ENCODE data around the gene UBAC2.

Gene UBAC2

DNA sequence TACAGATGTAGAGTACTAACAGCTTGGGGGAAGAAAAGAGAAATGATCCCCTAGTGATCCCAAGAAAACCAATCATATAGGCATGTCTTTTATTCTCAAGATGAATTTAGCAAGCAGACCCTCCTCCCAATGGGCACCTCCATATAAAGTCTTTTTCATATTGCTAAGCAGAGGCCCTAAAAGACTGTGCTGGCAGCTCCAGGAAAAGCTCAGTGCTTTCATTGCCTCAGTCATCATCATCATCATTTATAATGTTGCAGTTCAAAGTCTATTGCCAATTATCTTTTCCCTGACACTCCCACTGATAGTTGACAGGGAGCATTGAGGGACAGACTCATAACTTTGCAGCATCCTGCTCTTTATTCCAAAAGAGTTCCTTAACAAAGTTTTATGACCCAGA is 93.5 kb downstream of the UBAC2 start:
- no peak overlapping the region for H2AFZ ChIP-seq (ENCODE audit: low read length)
- peaks cover 66% of the 10 kb centered on the region for H3K36me3 ChIP-seq (ENCODE audit: insufficient read depth, low read length)
- no peak overlapping the region for H3K4me2 ChIP-seq (ENCODE audit: low read length)
- no peaks in the 10 kb centered on the region for H3K9me2 ChIP-seq (ENCODE audit: low read depth, low read length)
- H3K27ac ChIP-seq (ENCODE audit: low read depth, low read length, poor library complexity, severe bottlenecking) = peak overlapping the region; percentile 21
- H3K9me3 ChIP-seq (ENCODE audit: low read length) = no peaks in the 10 kb centered on the region; the same call in 1 of the 2 replicates
- H3K27me3 ChIP-seq (ENCODE audit: insufficient read depth, low read length) = no peaks in the 10 kb centered on the region
- no peak overlapping the region for H3K4me3 ChIP-seq (ENCODE audit: low read depth, low read length, poor library complexity, severe bottlenecking)
- peaks cover 45% of the 10 kb centered on the region for H3F3A ChIP-seq (ENCODE audit: insufficient read depth, low read length)
- peaks cover 40% of the 10 kb centered on the region for H3K4me1 ChIP-seq (ENCODE audit: insufficient read depth, low read length, severe bottlenecking)
- H3K79me2 ChIP-seq (ENCODE audit: insufficient read depth, low read length) = peaks cover 47% of the 10 kb centered on the region
- H3K9ac ChIP-seq (ENCODE audit: low read length) = no peak overlapping the region
- TF ChIP-seq, protein P1, sequence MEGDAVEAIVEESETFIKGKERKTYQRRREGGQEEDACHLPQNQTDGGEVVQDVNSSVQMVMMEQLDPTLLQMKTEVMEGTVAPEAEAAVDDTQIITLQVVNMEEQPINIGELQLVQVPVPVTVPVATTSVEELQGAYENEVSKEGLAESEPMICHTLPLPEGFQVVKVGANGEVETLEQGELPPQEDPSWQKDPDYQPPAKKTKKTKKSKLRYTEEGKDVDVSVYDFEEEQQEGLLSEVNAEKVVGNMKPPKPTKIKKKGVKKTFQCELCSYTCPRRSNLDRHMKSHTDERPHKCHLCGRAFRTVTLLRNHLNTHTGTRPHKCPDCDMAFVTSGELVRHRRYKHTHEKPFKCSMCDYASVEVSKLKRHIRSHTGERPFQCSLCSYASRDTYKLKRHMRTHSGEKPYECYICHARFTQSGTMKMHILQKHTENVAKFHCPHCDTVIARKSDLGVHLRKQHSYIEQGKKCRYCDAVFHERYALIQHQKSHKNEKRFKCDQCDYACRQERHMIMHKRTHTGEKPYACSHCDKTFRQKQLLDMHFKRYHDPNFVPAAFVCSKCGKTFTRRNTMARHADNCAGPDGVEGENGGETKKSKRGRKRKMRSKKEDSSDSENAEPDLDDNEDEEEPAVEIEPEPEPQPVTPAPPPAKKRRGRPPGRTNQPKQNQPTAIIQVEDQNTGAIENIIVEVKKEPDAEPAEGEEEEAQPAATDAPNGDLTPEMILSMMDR (IDR thresholded peaks at IDR 0.05; ENCODE audit: low read length) = no peak
- TF ChIP-seq EZH2 (IDR thresholded peaks at IDR 0.05; ENCODE audit: borderline replicate concordance, low read length) = no peak
- H4K20me1 ChIP-seq (ENCODE audit: insufficient read depth, low read length) = peaks cover 16% of the 10 kb centered on the region; the same call in 1 of the 2 replicates

DNA sequence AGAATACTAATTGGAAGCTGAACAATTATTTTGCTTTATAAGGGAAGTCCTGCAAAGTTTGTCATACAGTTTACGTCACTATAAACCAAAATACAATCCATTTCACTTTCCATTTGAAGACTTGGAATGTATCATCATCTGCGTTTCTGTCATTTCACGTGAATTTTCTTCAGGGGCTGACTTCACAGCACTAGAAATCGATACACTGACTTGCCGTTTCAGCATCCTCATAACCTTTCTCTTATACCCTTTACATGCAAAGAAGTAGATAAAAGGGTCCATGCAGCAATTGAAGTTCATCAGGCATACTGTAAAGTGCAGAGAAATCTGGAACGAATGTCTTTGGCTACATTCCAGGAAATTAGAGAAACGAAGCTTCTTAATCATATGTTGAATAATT is 94.3 kb downstream of the UBAC2 start:
- Histone ChIP-seq H3K4me3 (ENCODE audit: low read depth, low read length, poor library complexity, severe bottlenecking) (no peak overlapping the region), H3K9me2 (ENCODE audit: low read depth, low read length) (no peaks in the 10 kb centered on the region), H3K27me3 (ENCODE audit: insufficient read depth, low read length) (no peaks in the 10 kb centered on the region), H3F3A (ENCODE audit: insufficient read depth, low read length) (peaks cover 45% of the 10 kb centered on the region), H3K9ac (ENCODE audit: low read length) (no peak overlapping the region), H3K79me2 (ENCODE audit: insufficient read depth, low read length) (peaks cover 54% of the 10 kb centered on the region), H3K36me3 (ENCODE audit: insufficient read depth, low read length) (peaks cover 73% of the 10 kb centered on the region), H3K4me1 (ENCODE audit: insufficient read depth, low read length, severe bottlenecking) (peaks cover 48% of the 10 kb centered on the region), H3K9me3 (ENCODE audit: low read length) (no peaks in the 10 kb centered on the region; the same call in 1 of the 2 replicates), H3K27ac (ENCODE audit: low read depth, low read length, poor library complexity, severe bottlenecking) (no peak overlapping the region), H3K4me2 (ENCODE audit: low read length) (no peak overlapping the region), H2AFZ (ENCODE audit: low read length) (no peak overlapping the region), H4K20me1 (ENCODE audit: insufficient read depth, low read length) (peaks cover 16% of the 10 kb centered on the region; the same call in 1 of the 2 replicates)
- TF ChIP-seq EZH2 (IDR thresholded peaks at IDR 0.05; ENCODE audit: borderline replicate concordance, low read length) = no peak
- TF ChIP-seq, protein P1 (IDR thresholded peaks at IDR 0.05; ENCODE audit: low read length) = no peak

DNA sequence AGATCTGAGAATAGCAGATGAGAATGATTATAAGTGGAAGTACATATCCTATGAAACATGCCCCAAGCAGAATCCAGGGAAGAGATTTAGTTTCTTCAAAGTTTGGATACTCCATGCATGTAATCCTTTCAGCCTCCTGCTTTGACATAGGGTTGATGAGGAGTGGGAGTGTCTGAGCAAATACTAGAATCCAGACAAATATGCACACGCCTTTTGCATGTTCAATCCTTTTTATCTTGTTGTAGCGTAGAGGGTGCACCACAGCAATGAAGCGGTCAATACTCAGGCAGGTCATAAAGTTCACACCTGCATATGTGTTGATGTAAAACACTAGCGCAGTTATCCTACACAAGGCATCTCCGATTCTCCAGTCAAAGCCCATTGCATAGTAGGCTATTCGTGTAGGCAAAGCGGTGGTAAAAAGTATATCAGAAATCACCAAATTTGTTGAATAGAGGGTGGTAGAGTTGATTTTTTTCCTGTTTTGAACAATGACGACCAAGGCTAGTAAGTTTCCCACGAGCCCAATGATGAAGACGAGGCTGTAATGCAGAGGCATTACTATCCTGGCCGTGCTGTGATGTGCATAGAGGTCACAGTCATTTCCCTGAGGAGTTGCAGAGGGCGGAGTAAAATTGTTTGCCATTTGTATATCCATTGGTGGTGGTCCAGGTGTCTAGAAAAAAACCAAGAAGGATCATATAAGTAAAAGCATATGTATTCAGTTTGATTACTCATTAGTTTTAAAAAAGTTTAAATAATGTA is 95.0 kb downstream of the UBAC2 start:
- Histone ChIP-seq H3K4me2 (ENCODE audit: low read length) (no peak overlapping the region), H3K36me3 (ENCODE audit: insufficient read depth, low read length) (peaks cover 80% of the 10 kb centered on the region), H3K9ac (ENCODE audit: low read length) (no peak overlapping the region), H4K20me1 (ENCODE audit: insufficient read depth, low read length) (peaks cover 16% of the 10 kb centered on the region; the same call in 1 of the 2 replicates), H2AFZ (ENCODE audit: low read length) (no peak overlapping the region), H3K4me1 (ENCODE audit: insufficient read depth, low read length, severe bottlenecking) (peaks cover 55% of the 10 kb centered on the region), H3K4me3 (ENCODE audit: low read depth, low read length, poor library complexity, severe bottlenecking) (no peak overlapping the region), H3K79me2 (ENCODE audit: insufficient read depth, low read length) (peaks cover 61% of the 10 kb centered on the region), H3K27ac (ENCODE audit: low read depth, low read length, poor library complexity, severe bottlenecking) (no peak overlapping the region), H3K9me2 (ENCODE audit: low read depth, low read length) (no peaks in the 10 kb centered on the region), H3K9me3 (ENCODE audit: low read length) (no peaks in the 10 kb centered on the region; the same call in 1 of the 2 replicates), H3F3A (ENCODE audit: insufficient read depth, low read length) (peaks cover 45% of the 10 kb centered on the region), H3K27me3 (ENCODE audit: insufficient read depth, low read length) (no peaks in the 10 kb centered on the region)
- TF ChIP-seq EZH2 (IDR thresholded peaks at IDR 0.05; ENCODE audit: borderline replicate concordance, low read length) = no peak
- TF ChIP-seq, protein P1 (IDR thresholded peaks at IDR 0.05; ENCODE audit: low read length) = no peak

All from OCI-LY1 (cell line).